KOPT-K1 (cell line): ENCODE data around the gene EIF2S3.

ENCODE experiments used
- H3K27ac ChIP-seq: fragments of 200-600 bp; sonication (generic); 2 replicates; pipeline ENCODE4 v1.5.1; 2016; ENCODE audit warnings: antibody characterized with exemption, mild to moderate bottlenecking, low read depth, low read length; ENCODE audit not compliant: poor library complexity, severe bottlenecking
- H3K36me3 ChIP-seq: fragments of 200-600 bp; sonication (generic); 2 replicates; pipeline ENCODE4 v1.5.1; 2017; ENCODE audit warnings: antibody characterized with exemption, mild to moderate bottlenecking, low read length, moderate library complexity; ENCODE audit not compliant: insufficient read depth
- H3K9me3 ChIP-seq: fragments of 200-600 bp; sonication (generic); 2 replicates; pipeline ENCODE4 v1.5.1; 2017; ENCODE audit warnings: antibody characterized with exemption, low read length, mild to moderate bottlenecking; ENCODE audit not compliant: insufficient read depth, poor library complexity, severe bottlenecking

Gene EIF2S3

GRCh38 chrX:24085101-24085500 is 30.3 kb downstream of the EIF2S3 start:
- H3K27ac ChIP-seq = no peak overlapping the region
- no peaks in the 10 kb centered on the region for H3K9me3 ChIP-seq

GRCh38 chrX:24090300-24091200 is 35.8 kb downstream of the EIF2S3 start:
- Histone ChIP-seq H3K36me3 (no peaks in the 10 kb centered on the region), H3K27ac (no peak overlapping the region), H3K9me3 (no peaks in the 10 kb centered on the region)

More at GRCh38 chrX:24085101-24085500, 30.3 kb downstream of the EIF2S3 start:
- no peaks in the 10 kb centered on the region for H3K36me3 ChIP-seq

- no peak overlapping the region for H3K27ac ChIP-seq
- H3K9me3 ChIP-seq = no peaks in the 10 kb centered on the region
- no peaks in the 10 kb centered on the region for H3K36me3 ChIP-seq
These were observed 39.0 kb downstream of the EIF2S3 start for GRCh38 chrX:24093746-24094145.

GRCh38 chrX:24097741-24098260 is 43.0 kb downstream of the EIF2S3 start:
- no peaks in the 10 kb centered on the region for H3K9me3 ChIP-seq
- no peaks in the 10 kb centered on the region for H3K36me3 ChIP-seq
- no peak overlapping the region for H3K27ac ChIP-seq

GRCh38 chrX:24098932-24099331 is 44.2 kb downstream of the EIF2S3 start:
- Histone ChIP-seq H3K9me3 (no peaks in the 10 kb centered on the region), H3K27ac (no peak overlapping the region), H3K36me3 (no peaks in the 10 kb centered on the region)

GRCh38 chrX:24099394-24099793 is 44.6 kb downstream of the EIF2S3 start:
- H3K9me3 ChIP-seq = no peaks in the 10 kb centered on the region
- H3K27ac ChIP-seq = no peak overlapping the region
- H3K36me3 ChIP-seq = no peaks in the 10 kb centered on the region

- peak overlapping the region; percentile 34 for H3K27ac ChIP-seq
- no peaks in the 10 kb centered on the region for H3K9me3 ChIP-seq
- no peaks in the 10 kb centered on the region for H3K36me3 ChIP-seq
These were observed 46.0 kb downstream of the EIF2S3 start for GRCh38 chrX:24100713-24101112.

- H3K9me3 ChIP-seq = no peaks in the 10 kb centered on the region
- H3K36me3 ChIP-seq = no peaks in the 10 kb centered on the region
- H3K27ac ChIP-seq = no peak overlapping the region
These were observed 55.3 kb downstream of the EIF2S3 start for GRCh38 chrX:24110069-24110468.

- H3K36me3 ChIP-seq = no peaks in the 10 kb centered on the region
These were observed 58.4 kb downstream of the EIF2S3 start for GRCh38 chrX:24113181-24113580.

GRCh38 chrX:24117258-24117657 is 62.5 kb downstream of the EIF2S3 start:
- Histone ChIP-seq H3K27ac (no peak overlapping the region), H3K36me3 (no peaks in the 10 kb centered on the region), H3K9me3 (no peaks in the 10 kb centered on the region)

More at GRCh38 chrX:24113181-24113580, 58.4 kb downstream of the EIF2S3 start:
- H3K9me3 ChIP-seq = no peaks in the 10 kb centered on the region
- no peak overlapping the region for H3K27ac ChIP-seq

- Histone ChIP-seq H3K36me3 (no peaks in the 10 kb centered on the region), H3K9me3 (no peaks in the 10 kb centered on the region), H3K27ac (no peak overlapping the region)
These were observed 69.6 kb downstream of the EIF2S3 start for GRCh38 chrX:24124244-24124799.

- Histone ChIP-seq H3K9me3 (no peaks in the 10 kb centered on the region), H3K36me3 (no peaks in the 10 kb centered on the region), H3K27ac (no peak overlapping the region)
These were observed 70.4 kb downstream of the EIF2S3 start for GRCh38 chrX:24125028-24125612.
